GM12878 (cell line): ENCODE results near the gene PHACTR1. TPM values are rescaled to one million over a fixed set of nuclear protein-coding genes. Genes with fewer than 3 reads are reported as not detected.

Experiments
- ATAC-seq: fragments of 200-7000 bp; cut with Tn5 transposase; 3 replicates; pipeline ENCODE4 v1.9.1; 2020; ENCODE audit warnings: mild to moderate bottlenecking, moderate library complexity
- BruUV-seq: library from RNA; stranded (reverse); fragments of 400-500 nt; replicated peaks from 2 replicates; lab custom pipeline; 2021; lab: Mats Ljungman, UMichigan
- CTCF ChIA-PET: fragments of 300-600 bp; sonication (Branson Sonifier 250); formaldehyde crosslinking; extraction: SDS; loops from one replicate; lab custom pipeline; 2021; ENCODE audit warnings: inconsistent platforms; lab: Yijun Ruan, JAX
- POLR2A ChIA-PET: fragments of 350-600 bp; formaldehyde crosslinking; extraction: SDS; loops from one replicate; lab custom pipeline; 2021; ENCODE audit warnings: inconsistent platforms; lab: Charles Lee
- RAD21 ChIA-PET: fragments of 300-600 bp; sonication (Branson Sonifier 250); formaldehyde crosslinking; loops from one replicate; lab custom pipeline; 2023; ENCODE audit warnings: antibody characterized with exemption; ENCODE audit not compliant: unreplicated experiment; lab: Charles Lee
- SMC1A ChIA-PET: fragments of 300-600 bp; sonication (Branson Sonifier 250); formaldehyde crosslinking; loops from one replicate; lab custom pipeline; 2023; ENCODE audit not compliant: unreplicated experiment, uncharacterized antibody; lab: Charles Lee
- DNase-seq: peaks from one replicate; pipeline ENCODE4 v3.0.0-alpha.2; 2011; ENCODE audit warnings: low read depth, low spot score
- FAIRE-seq: peaks from 3 replicates; lab custom pipeline; 2011; peaks lifted over from hg19 to GRCh38; lab: Jason Lieb, UNC
- H2AFZ ChIP-seq: 2 replicates; pipeline ENCODE4 v1.6.0; 2011; ENCODE audit warnings: low read depth, low read length, control low read depth; ENCODE audit not compliant: control insufficient read depth
- H3K27ac ChIP-seq: 2 replicates; pipeline ENCODE4 v1.5.1; 2011; ENCODE audit warnings: control low read depth; ENCODE audit not compliant: control insufficient read depth, insufficient read depth
- H3K27me3 ChIP-seq, 2 experiments: replicated peaks in 1 of 2; 2 replicates each; pipeline versions ENCODE4 v1.6.0 to v1.6.1; 2011; ENCODE audit warnings: low read length in 1 of 2; ENCODE audit not compliant: control insufficient read depth in 2 of 2, insufficient read depth in 2 of 2
- H3K36me3 ChIP-seq, 2 experiments: 2 replicates each; pipeline ENCODE4 v1.5.1; 2011; ENCODE audit warnings: low read length in 1 of 2; ENCODE audit not compliant: control insufficient read depth in 2 of 2, insufficient read depth in 2 of 2
- H3K4me1 ChIP-seq: 2 replicates; pipeline ENCODE4 v1.6.1; 2011; ENCODE audit warnings: mild to moderate bottlenecking, low read length, moderate library complexity, mixed read lengths; ENCODE audit not compliant: control insufficient read depth, insufficient read depth
- H3K4me2 ChIP-seq: 2 replicates; pipeline ENCODE4 v1.6.0; 2011; ENCODE audit warnings: control low read depth; ENCODE audit not compliant: control insufficient read depth, insufficient read depth
- H3K4me3 ChIP-seq: fragments of 200-600 bp; sonication (generic); 2 replicates; pipeline ENCODE4 v1.5.1; 2016
- H3K79me2 ChIP-seq: 2 replicates; pipeline ENCODE4 v1.6.0; 2011; ENCODE audit warnings: low read length; ENCODE audit not compliant: control insufficient read depth, insufficient read depth
- H3K9ac ChIP-seq: 2 replicates; pipeline ENCODE4 v1.8.0; 2011; ENCODE audit warnings: low read length, control low read depth, mixed read lengths; ENCODE audit not compliant: control insufficient read depth, insufficient read depth
- H3K9me3 ChIP-seq: replicated peaks from 3 replicates; pipeline ENCODE4 v1.5.1; 2011; ENCODE audit warnings: mild to moderate bottlenecking, low read length; ENCODE audit not compliant: control insufficient read depth, insufficient read depth
- H4K20me1 ChIP-seq: 2 replicates; pipeline ENCODE4 v1.6.0; 2011; ENCODE audit not compliant: control insufficient read depth, insufficient read depth
- E2F8 ChIP-seq: fragments of 450-650 bp; IDR thresholded peaks from 2 replicates; pipeline ENCODE4 v1.6.1; 2018; ENCODE audit warnings: mild to moderate bottlenecking, low read depth, moderate library complexity; ENCODE audit not compliant: partially characterized antibody
- KDM1A ChIP-seq: fragments of 200-600 bp; sonication (generic); IDR thresholded peaks from 2 replicates; pipeline ENCODE4 v1.6.1; 2016; ENCODE audit warnings: borderline replicate concordance
- SPI1 ChIP-seq: IDR thresholded peaks from 2 replicates; pipeline ENCODE4 v1.6.1; 2011; ENCODE audit warnings: low read depth, mild to moderate bottlenecking, low read length, moderate library complexity, borderline replicate concordance; ENCODE audit not compliant: insufficient read depth
- STAT3 ChIP-seq: IDR thresholded peaks from 2 replicates; pipeline ENCODE4 v1.6.1; 2011; ENCODE audit warnings: low read depth, low read length, improper control_type of control experiment
- SUZ12 ChIP-seq: fragments of 200-600 bp; sonication (generic); IDR thresholded peaks from one replicate; pipeline ENCODE4 v1.6.1; 2018; ENCODE audit warnings: antibody characterized with exemption, mild to moderate bottlenecking; ENCODE audit not compliant: unreplicated experiment
- WGBS: methylation state at CpG from one replicate; pipeline ENCODE4 v1.1.6; 2016; ENCODE audit warnings: low lambda C conversion rate; ENCODE audit not compliant: insufficient replicate concordance, insufficient coverage; ENCODE audit errors: missing lambda C conversion rate; 5-methylcytosine and 5-hydroxymethylcytosine counted together
- in situ Hi-C: fragments of 300-500 bp; cut with MboI; formaldehyde crosslinking; loops from 9 replicates; pipeline ENCODE4 v1.14.3; 2018; ENCODE audit warnings: mixed read lengths
- intact Hi-C: fragments of 100-400 bp; cut with micrococcal nuclease; formaldehyde crosslinking; loops from one replicate; pipeline ENCODE4 v1.14.2; 2022; ENCODE audit not compliant: unreplicated experiment
- polyA plus RNA-seq, 11 experiments: library from polyadenylated mRNA; depleted of rRNA in 4 of 11; unstranded in 6 of 11; stranded (reverse) in 5 of 11; fragments of >200 nt; fragmentation: Nextera tagmentation in 4 of 11; fragmentation: Illumina TruSeq in 1 of 11; extraction: Ambion mirVana in 4 of 11; extraction: Trizol in 1 of 11; gene quantifications; 1 replicate in 1 of 11; 2 replicates in 10 of 11; pipeline versions ENCODE4 v1.2.1 to v1.2.3, GENCODE V29; 2011 to 2016; ENCODE audit warnings: inconsistent platforms in 2 of 11, missing spikeins in 2 of 11, low read depth in 1 of 11
- total RNA-seq, 4 experiments: library from RNA; depleted of rRNA in 3 of 4; stranded (reverse); fragments of >200 nt in 3 of 4; fragmentation: Illumina TruSeq in 1 of 4; extraction: Trizol in 1 of 4; gene quantifications; 2 replicates each; pipeline versions ENCODE4 v1.2.1 to v1.2.3, GENCODE V29; 2013 to 2021

PHACTR1 gene
- total and polyA plus RNA-seq, 10 of the 15 experiments (the other 5 are each of a cell fraction or from before 2014, with no cell fraction given), result 34.2 to 94.6 (median 62.3) TPM

- TF ChIP-seq E2F8 (no peak), STAT3 (no peak), KDM1A (no peak)
Measured at GRCh38 chr6:12899046-12899833, 182.7 kb downstream of the PHACTR1 start (continued).

GRCh38 chr6:12903246-12903645 is 186.7 kb downstream of the PHACTR1 start:
- WGBS, result 0% methylated on average over 1 of the region's 1 CpG

More at GRCh38 chr6:12903246-12903645, 186.7 kb downstream of the PHACTR1 start:
- H3K27me3 ChIP-seq, result peaks cover 0 to 6% of the 10 kb centered on the region in 2 experiments; a peak in 3 of 4 replicates
- intact Hi-C loops (no loop called here), in situ Hi-C loops (loop anchor here (25.0 kb wide), 1 partner anchor 634 kb away; no protein-coding TSS in a partner anchor)
- no peaks in the 10 kb centered on the region for H3K36me3 ChIP-seq
- no peak overlapping the region for H3K27ac ChIP-seq
- no peak overlapping the region for H2AFZ ChIP-seq
- H3K4me2 ChIP-seq, result no peak overlapping the region
- no peaks in the 10 kb centered on the region for H3K79me2 ChIP-seq
- RAD21 ChIA-PET, result no interaction called here
- FAIRE-seq, result no peak
- POLR2A ChIA-PET, result no interaction called here
- no peak overlapping the region for H3K4me3 ChIP-seq
- no peak for ATAC-seq
- H3K9ac ChIP-seq, result no peak overlapping the region
- CTCF ChIA-PET, result interaction anchor here (1.3 kb wide), 1 partner anchor 10 kb away, joined by 3 read pairs; no protein-coding TSS in a partner anchor
- no peak for DNase-seq
- no peaks in the 10 kb centered on the region for H4K20me1 ChIP-seq
- no TSS peak for BruUV-seq
- H3K9me3 ChIP-seq, result no peaks in the 10 kb centered on the region
- SMC1A ChIA-PET, result no interaction called here
- TF ChIP-seq SPI1 (peak; percentile 13; the same call in 1 of the 2 replicates), SUZ12 (no peak)
- H3K4me1 ChIP-seq, result no peaks in the 10 kb centered on the region
